Measurements from ENCODE around the gene SWAP70.
A peak's percentile ranks its signal among the peaks of the same experiment; 100 is the strongest.
"Not testable (repeated sequence)": the region's sequence is repeated elsewhere in the genome, so short reads cannot be mapped to it uniquely, and the experiment has no call there.

Gene SWAP70

GRCh38 chr11:9703280-9703679 lies 39.4 kb downstream of the SWAP70 start:
- no peak overlapping the region for H3K4me3 ChIP-seq
- H3K4me1 ChIP-seq: peaks cover 10 to 33% (median 19%) of the 10 kb centered on the region in 10 experiments; a peak in 19 of 20 replicates

GRCh38 chr11:9704037-9704436 lies 40.2 kb downstream of the SWAP70 start:
- Histone ChIP-seq H4K20me1 (peaks cover 0 to 94% (median 0%) of the 10 kb centered on the region in 11 experiments; a peak in 6 of 22 replicates), H3K4me2 (no peak overlapping the region), H3K27ac (no peak overlapping the region), H3K27me3 (no peaks in the 10 kb centered on the region), H3K9ac (no peak overlapping the region), H3K4me1 (peaks cover 13 to 39% (median 22%) of the 10 kb centered on the region in 10 experiments), H3K9me3 (replicated peaks in 1 of 11) (peaks cover 0 to 4% (median 0%) of the 10 kb centered on the region in 11 experiments; a peak in 2 of 22 replicates), H3K4me3 (no peak overlapping the region), H3K36me3 (peaks cover 0 to 40% (median 0%) of the 10 kb centered on the region in 11 experiments; a peak in 6 of 22 replicates)
- no peak for TF ChIP-seq Cebpa-rat (IDR thresholded peaks at IDR 0.05)

More at GRCh38 chr11:9703280-9703679, 39.4 kb downstream of the SWAP70 start:
- no peak overlapping the region for H3K27ac ChIP-seq
- H3K9ac ChIP-seq: no peak overlapping the region
- H3K9me3 ChIP-seq (replicated peaks in 1 of 11): peaks cover 0 to 4% (median 0%) of the 10 kb centered on the region in 11 experiments; a peak in 2 of 22 replicates
- no peak for TF ChIP-seq Cebpa-rat (IDR thresholded peaks at IDR 0.05)
- peak overlapping the region in 5 of 11 experiments; percentile 23 to 58 (median 46); a peak in 9 of 22 replicates for H3K4me2 ChIP-seq
- peaks cover 0 to 94% (median 0%) of the 10 kb centered on the region in 11 experiments; a peak in 6 of 22 replicates for H4K20me1 ChIP-seq
- H3K27me3 ChIP-seq: no peaks in the 10 kb centered on the region
- peaks cover 0 to 47% (median 0%) of the 10 kb centered on the region in 11 experiments; a peak in 7 of 22 replicates for H3K36me3 ChIP-seq

DNA sequence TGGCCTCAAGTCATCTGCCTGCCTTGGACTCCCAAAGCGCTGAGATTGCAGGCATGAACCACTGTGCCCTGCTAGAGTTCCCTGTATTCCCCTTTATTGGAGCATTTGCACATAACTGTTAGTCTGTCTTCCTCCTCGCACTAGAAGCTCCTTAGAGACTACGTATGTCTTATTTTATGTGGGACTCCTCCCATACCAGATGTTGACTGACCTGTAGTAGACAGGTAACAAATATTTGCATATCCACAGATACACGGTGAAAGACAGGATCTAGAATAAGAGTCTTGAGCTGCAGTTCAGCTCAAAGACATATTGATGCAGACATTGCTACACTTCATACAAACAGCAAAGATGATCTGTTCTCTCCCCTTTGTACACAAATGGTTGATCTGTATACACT lies 40.7 kb downstream of the SWAP70 start:
- peaks cover 0 to 94% (median 0%) of the 10 kb centered on the region in 11 experiments; a peak in 6 of 22 replicates for H4K20me1 ChIP-seq
- peaks cover 0 to 40% (median 0%) of the 10 kb centered on the region in 11 experiments; a peak in 6 of 22 replicates for H3K36me3 ChIP-seq
- H3K27me3 ChIP-seq: no peaks in the 10 kb centered on the region
- H3K4me3 ChIP-seq: no peak overlapping the region
- H3K9ac ChIP-seq: no peak overlapping the region
- H3K27ac ChIP-seq: no peak overlapping the region
- H3K4me1 ChIP-seq: peaks cover 13 to 45% (median 22%) of the 10 kb centered on the region in 10 experiments
- H3K9me3 ChIP-seq (replicated peaks in 1 of 11): peaks cover 0 to 4% (median 0%) of the 10 kb centered on the region in 11 experiments; a peak in 2 of 22 replicates
- no peak for TF ChIP-seq Cebpa-rat (IDR thresholded peaks at IDR 0.05)
- H3K4me2 ChIP-seq: no peak overlapping the region

DNA sequence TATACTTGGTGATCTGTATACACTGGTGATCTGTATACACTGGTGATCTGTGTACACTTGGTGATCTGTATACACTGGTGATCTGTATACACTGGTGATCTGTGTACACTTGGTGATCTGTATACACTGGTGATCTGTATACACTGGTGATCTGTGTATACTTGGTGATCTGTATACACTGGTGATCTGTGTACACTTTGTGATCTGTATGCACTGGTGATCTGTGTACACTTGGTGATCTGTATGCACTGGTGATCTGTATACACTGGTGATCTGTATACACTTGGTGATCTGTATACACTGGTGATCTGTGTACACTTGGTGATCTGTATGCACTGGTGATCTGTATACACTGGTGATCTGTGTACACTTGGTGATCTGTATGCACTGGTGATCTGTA lies 41.5 kb downstream of the SWAP70 start:
- H3K36me3 ChIP-seq: peaks cover 0 to 42% (median 0%) of the 10 kb centered on the region in 11 experiments; a peak in 6 of 22 replicates
- not testable (repeated sequence) for H3K4me3 ChIP-seq; H3K27ac ChIP-seq; H3K9ac ChIP-seq; H3K4me2 ChIP-seq; H3K27me3 ChIP-seq; H3K9me3 ChIP-seq (replicated peaks in 1 of 11)
- H4K20me1 ChIP-seq: peaks cover 0 to 94% (median 0%) of the 10 kb centered on the region in 11 experiments; a peak in 6 of 22 replicates
- H3K4me1 ChIP-seq: peaks cover 13 to 53% (median 22%) of the 10 kb centered on the region in 10 experiments

DNA sequence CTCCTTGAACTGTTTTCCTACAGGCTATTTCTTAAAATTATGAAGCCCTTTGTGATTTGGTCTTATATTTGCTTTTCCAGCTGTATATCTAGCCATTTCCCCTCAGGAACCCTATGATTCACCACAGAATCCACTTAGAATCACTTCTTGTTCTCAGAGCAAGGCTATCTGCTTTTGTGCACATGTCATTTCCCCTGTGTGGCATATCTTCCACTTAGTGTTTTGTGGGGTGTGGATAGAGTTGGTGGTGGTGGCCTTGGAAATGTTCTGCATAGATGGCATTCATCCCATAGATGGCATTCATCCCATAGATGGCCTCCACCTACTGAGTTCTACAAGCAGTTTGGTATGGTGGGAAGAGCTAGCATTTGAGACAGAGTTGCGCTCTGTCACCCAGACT lies 44.7 kb downstream of the SWAP70 start:
- Histone ChIP-seq H3K4me1 (peaks cover 0 to 33% (median 9%) of the 10 kb centered on the region in 10 experiments; a peak in 14 of 20 replicates), H3K36me3 (peaks cover 0 to 32% (median 0%) of the 10 kb centered on the region in 11 experiments; a peak in 6 of 22 replicates), H3K4me2 (peak overlapping the region in 5 of 11 experiments; percentile 2 to 74 (median 30); a peak in 7 of 22 replicates), H3K4me3 (no peak overlapping the region), H3K27me3 (no peaks in the 10 kb centered on the region), H3K27ac (no peak overlapping the region), H3K9ac (no peak overlapping the region), H4K20me1 (peaks cover 0 to 94% (median 0%) of the 10 kb centered on the region in 11 experiments; a peak in 6 of 22 replicates), H3K9me3 (replicated peaks in 1 of 11) (peaks cover 0 to under 1% (median 0%) of the 10 kb centered on the region in 11 experiments; a peak in 2 of 22 replicates)
- no peak for TF ChIP-seq Cebpa-rat (IDR thresholded peaks at IDR 0.05)

GRCh38 chr11:9710223-9710622 lies 46.3 kb downstream of the SWAP70 start:
- no peak for TF ChIP-seq Cebpa-rat (IDR thresholded peaks at IDR 0.05)
- H3K27me3 ChIP-seq: no peaks in the 10 kb centered on the region
- H3K4me2 ChIP-seq: no peak overlapping the region
- no peak overlapping the region for H3K9ac ChIP-seq
- H3K4me1 ChIP-seq: peaks cover 0 to 30% (median 8%) of the 10 kb centered on the region in 10 experiments; a peak in 11 of 20 replicates
- no peak overlapping the region for H3K27ac ChIP-seq
- H3K36me3 ChIP-seq: peaks cover 0 to 34% (median 4%) of the 10 kb centered on the region in 11 experiments; a peak in 12 of 22 replicates
- H3K9me3 ChIP-seq (replicated peaks in 1 of 11): peaks cover 0 to 10% (median 4%) of the 10 kb centered on the region in 11 experiments; a peak in 17 of 22 replicates
- no peak overlapping the region for H3K4me3 ChIP-seq
- peaks cover 0 to 94% (median 0%) of the 10 kb centered on the region in 11 experiments; a peak in 6 of 22 replicates for H4K20me1 ChIP-seq

DNA sequence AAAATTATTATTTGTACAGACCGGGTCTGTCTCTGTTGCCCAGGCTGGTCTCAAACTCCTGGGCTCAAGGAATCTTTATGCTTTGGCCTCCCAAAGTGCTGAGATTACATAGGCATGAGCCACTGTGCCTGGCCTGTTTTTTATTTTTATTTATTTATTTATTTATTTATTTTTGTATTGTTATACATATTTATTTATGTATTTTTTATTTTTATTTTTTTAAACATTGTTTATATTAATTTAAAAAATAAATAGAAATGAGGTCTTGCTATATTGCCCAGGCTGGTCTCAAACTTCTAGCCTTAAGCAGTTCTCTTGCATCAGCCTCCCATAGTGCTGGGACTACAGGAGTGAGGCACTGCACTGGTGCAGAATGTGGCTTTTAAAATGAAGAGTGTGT lies 47.0 kb downstream of the SWAP70 start:
- Histone ChIP-seq H3K4me3 (no peak overlapping the region), H3K36me3 (peaks cover 0 to 40% (median 10%) of the 10 kb centered on the region in 11 experiments; a peak in 12 of 22 replicates), H3K4me1 (peaks cover 0 to 33% (median 9%) of the 10 kb centered on the region in 10 experiments; a peak in 11 of 20 replicates), H3K9me3 (replicated peaks in 1 of 11) (peaks cover 0 to 16% (median 10%) of the 10 kb centered on the region in 11 experiments; a peak in 18 of 22 replicates), H3K27ac (no peak overlapping the region), H3K27me3 (no peaks in the 10 kb centered on the region), H3K4me2 (no peak overlapping the region), H3K9ac (no peak overlapping the region), H4K20me1 (peaks cover 0 to 97% (median 0%) of the 10 kb centered on the region in 11 experiments; a peak in 6 of 22 replicates)
- TF ChIP-seq Cebpa-rat (IDR thresholded peaks at IDR 0.05): no peak

DNA sequence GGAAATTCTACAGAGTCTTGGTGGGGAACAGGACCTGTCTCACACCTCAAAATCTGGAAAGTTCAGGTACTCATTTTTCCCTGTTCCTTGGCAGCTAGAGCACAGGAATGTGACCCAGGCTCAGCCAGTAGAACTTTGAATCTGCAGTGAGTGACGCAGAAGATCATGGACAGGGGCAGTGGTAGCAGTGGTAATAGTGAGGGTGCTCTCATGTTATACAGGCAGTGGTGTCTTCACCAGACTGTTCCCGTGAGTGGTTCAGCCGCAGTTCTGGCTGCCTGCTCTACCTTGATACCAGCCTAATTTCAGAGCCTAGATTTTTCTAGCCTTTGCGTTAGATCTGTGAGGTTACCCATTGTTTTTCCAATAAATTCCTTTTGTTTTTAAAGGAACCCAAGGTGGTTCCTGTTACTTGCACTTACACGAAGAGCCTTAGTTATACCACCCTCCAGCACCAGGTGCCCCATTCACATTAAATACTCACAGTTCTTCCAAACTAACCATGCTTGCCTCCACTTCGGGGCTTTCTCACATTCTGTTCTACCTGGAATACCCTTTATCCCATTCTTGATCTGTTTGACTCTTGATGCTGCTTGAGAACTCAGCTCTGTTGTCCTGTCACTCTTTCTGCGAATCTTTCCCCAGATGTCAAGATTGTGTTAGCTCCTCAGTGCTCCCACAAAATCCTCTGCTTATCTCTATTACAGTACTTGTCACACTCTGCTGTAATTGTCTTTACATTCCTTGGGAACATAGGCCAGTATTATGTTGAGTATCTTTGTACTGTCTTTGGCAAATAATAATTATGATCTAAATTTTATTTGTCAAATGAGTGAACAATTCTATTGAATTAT lies 47.8 kb downstream of the SWAP70 start:
- Histone ChIP-seq H3K27ac (no peak overlapping the region), H3K4me2 (no peak overlapping the region), H3K4me3 (no peak overlapping the region), H3K9me3 (replicated peaks in 1 of 11) (peaks cover 0 to 17% (median 12%) of the 10 kb centered on the region in 11 experiments; a peak in 18 of 22 replicates), H3K36me3 (peaks cover 0 to 43% (median 12%) of the 10 kb centered on the region in 11 experiments; a peak in 12 of 22 replicates), H3K27me3 (no peaks in the 10 kb centered on the region), H4K20me1 (peaks cover 0 to 100% (median 0%) of the 10 kb centered on the region in 11 experiments; a peak in 6 of 22 replicates), H3K9ac (no peak overlapping the region), H3K4me1 (peaks cover 4 to 41% (median 16%) of the 10 kb centered on the region in 10 experiments; a peak in 18 of 20 replicates)
- no peak for TF ChIP-seq Cebpa-rat (IDR thresholded peaks at IDR 0.05)
